MCF 10A (cell line): ENCODE data around the gene TUBGCP6. TPM values are rescaled to one million over a fixed set of nuclear protein-coding genes. Genes with fewer than 3 reads are reported as not detected.

Source experiments
- BruUV-seq: library from RNA; stranded (reverse); fragments of 400-500 nt; replicated peaks from 2 replicates; lab custom pipeline; 2021; lab: Mats Ljungman, UMichigan
- CTCF ChIA-PET: fragments of 300-600 bp; sonication (Branson Sonifier 250); formaldehyde crosslinking; extraction: SDS; loops from one replicate; lab custom pipeline; 2021; ENCODE audit warnings: antibody characterized with exemption, inconsistent platforms; lab: Yijun Ruan, JAX
- POLR2A ChIA-PET: fragments of 300-600, 350-650 bp; sonication (Branson Sonifier 250); formaldehyde crosslinking; extraction: SDS; loops from one replicate; lab custom pipeline; 2020; ENCODE audit warnings: antibody characterized with exemption, inconsistent platforms; lab: Yijun Ruan, JAX
- DNase-seq: peaks from one replicate; pipeline ENCODE4 v3.0.0-alpha.2; 2018; ENCODE audit not compliant: unreplicated experiment
- H3K27ac Mint-ChIP-seq: one replicate; pipeline ENCODE4 v1.8.0; 2022; ENCODE audit warnings: mild to moderate bottlenecking, low read depth, mixed read lengths; ENCODE audit not compliant: unreplicated experiment
- H3K27me3 Mint-ChIP-seq: one replicate; pipeline ENCODE4 v1.8.0; 2022; ENCODE audit warnings: mixed read lengths; ENCODE audit not compliant: insufficient read depth, unreplicated experiment
- H3K36me3 Mint-ChIP-seq: one replicate; pipeline ENCODE4 v1.8.0; 2022; ENCODE audit warnings: mild to moderate bottlenecking, moderate library complexity, mixed read lengths; ENCODE audit not compliant: insufficient read depth, unreplicated experiment
- H3K4me1 Mint-ChIP-seq: one replicate; pipeline ENCODE4 v1.8.0; 2022; ENCODE audit warnings: mixed read lengths; ENCODE audit not compliant: insufficient read depth, unreplicated experiment
- H3K4me3 Mint-ChIP-seq: one replicate; pipeline ENCODE4 v1.8.0; 2022; ENCODE audit warnings: mild to moderate bottlenecking, moderate library complexity, mixed read lengths; ENCODE audit not compliant: unreplicated experiment
- H3K9me3 Mint-ChIP-seq: one replicate; pipeline ENCODE4 v1.8.0; 2022; ENCODE audit warnings: mixed read lengths; ENCODE audit not compliant: unreplicated experiment
- CTCF ChIP-seq: fragments of 200-600 bp; IDR thresholded peaks from one replicate; pipeline ENCODE4 v1.8.0; 2022; ENCODE audit warnings: antibody characterized with exemption, mild to moderate bottlenecking; ENCODE audit not compliant: unreplicated experiment
- intact Hi-C: fragments of 100-400 bp; cut with micrococcal nuclease; formaldehyde crosslinking; loops from 2 replicates; pipeline ENCODE4 v1.14.1; 2022
- total RNA-seq: library from RNA; stranded (reverse); gene quantifications from 2 replicates; pipeline ENCODE4 v1.2.3, GENCODE V29; 2022

TUBGCP6 gene
- total RNA-seq, 1 experiment from 2014 or later, result 27.9 TPM

- Mint-ChIP-seq H3K4me3 (no peak overlapping the region), H3K9me3 (no peaks in the 10 kb centered on the region), H3K27ac (no peak overlapping the region), H3K36me3 (peaks cover 10% of the 10 kb centered on the region), H3K4me1 (peaks cover under 1% of the 10 kb centered on the region), H3K27me3 (no peaks in the 10 kb centered on the region)
- ChIA-PET CTCF (no interaction called here), POLR2A (no interaction called here)
- BruUV-seq, result no TSS peak
- intact Hi-C loops, result no loop called here
- TF ChIP-seq CTCF, result no peak
- no peak for DNase-seq
These were observed 12.2 kb upstream of the TUBGCP6 start for GRCh38 chr22:50257041-50257440.

DNA sequence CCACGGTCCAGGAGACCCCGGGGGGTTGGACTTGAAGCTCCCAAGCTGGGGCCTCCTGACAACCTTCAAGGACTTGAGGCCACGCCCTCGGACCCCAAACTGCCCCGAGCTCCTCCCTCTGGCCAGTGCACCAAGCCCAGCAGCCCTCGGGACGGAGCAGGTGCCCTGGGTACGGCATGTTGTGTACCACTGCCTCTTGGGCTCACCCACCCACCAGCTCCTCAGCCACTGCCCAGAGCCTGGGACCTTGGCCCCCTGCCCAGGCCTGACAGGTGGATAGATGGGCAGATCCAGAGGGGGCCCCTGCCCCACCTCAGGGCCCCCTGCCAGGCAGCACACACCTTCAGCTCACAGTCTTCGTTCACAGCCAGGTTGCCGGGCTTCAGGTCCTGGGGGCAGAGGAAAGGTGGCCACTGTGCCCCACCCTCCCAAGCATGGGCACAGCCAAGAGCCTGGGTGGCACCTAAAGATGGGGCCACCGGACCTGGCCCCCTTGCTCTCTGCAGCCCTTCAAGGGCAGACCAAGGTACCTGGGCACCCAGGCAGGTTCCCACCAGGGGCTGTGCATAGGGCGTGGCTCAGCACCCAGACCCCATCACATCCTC lies 11.5 kb upstream of the TUBGCP6 start:
- no peaks in the 10 kb centered on the region for H3K9me3 Mint-ChIP-seq
- ChIA-PET POLR2A (no interaction called here), CTCF (interaction anchor here (1.0 kb wide), 1 partner anchor 84 kb away, joined by 6 read pairs; no protein-coding TSS in a partner anchor)
- DNase-seq, result no peak
- no peak for TF ChIP-seq CTCF
- H3K4me3 Mint-ChIP-seq, result no peak overlapping the region
- intact Hi-C loops, result no loop called here
- BruUV-seq, result no TSS peak
- peaks cover 10% of the 10 kb centered on the region for H3K36me3 Mint-ChIP-seq
- no peak overlapping the region for H3K27ac Mint-ChIP-seq
- H3K4me1 Mint-ChIP-seq, result no peaks in the 10 kb centered on the region
- no peaks in the 10 kb centered on the region for H3K27me3 Mint-ChIP-seq

DNA sequence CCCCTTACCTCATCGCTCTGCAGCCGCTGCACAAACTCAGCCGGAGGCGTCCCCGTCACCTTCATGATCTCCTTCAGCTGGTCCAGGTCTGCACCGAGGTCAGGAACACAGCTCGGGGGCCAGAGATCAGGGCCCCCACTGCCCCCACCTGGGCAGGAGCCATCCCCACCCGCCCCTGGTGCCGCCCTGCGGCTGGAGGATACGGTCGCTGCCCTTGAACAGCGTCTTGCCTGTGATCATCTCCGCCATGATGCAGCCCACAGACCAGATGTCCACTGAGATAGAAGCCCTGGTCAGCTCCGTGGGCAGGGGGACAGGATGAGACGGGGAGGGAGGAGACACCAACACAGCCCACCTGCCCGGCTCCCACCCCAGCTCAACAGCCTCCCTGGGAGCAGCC lies 10.8 kb upstream of the TUBGCP6 start:
- no peak for DNase-seq
- no peak for TF ChIP-seq CTCF
- Mint-ChIP-seq H3K27ac (no peak overlapping the region), H3K4me3 (no peak overlapping the region), H3K9me3 (no peaks in the 10 kb centered on the region), H3K4me1 (no peaks in the 10 kb centered on the region), H3K36me3 (peaks cover 10% of the 10 kb centered on the region), H3K27me3 (no peaks in the 10 kb centered on the region)
- no TSS peak for BruUV-seq
- intact Hi-C loops, result no loop called here
- CTCF ChIA-PET, result interaction anchor here (0.5 to 1.0 kb wide), 2 partner anchors 19 to 85 kb away, joined by 3 to 6 read pairs; no protein-coding TSS in a partner anchor
- POLR2A ChIA-PET, result no interaction called here

DNA sequence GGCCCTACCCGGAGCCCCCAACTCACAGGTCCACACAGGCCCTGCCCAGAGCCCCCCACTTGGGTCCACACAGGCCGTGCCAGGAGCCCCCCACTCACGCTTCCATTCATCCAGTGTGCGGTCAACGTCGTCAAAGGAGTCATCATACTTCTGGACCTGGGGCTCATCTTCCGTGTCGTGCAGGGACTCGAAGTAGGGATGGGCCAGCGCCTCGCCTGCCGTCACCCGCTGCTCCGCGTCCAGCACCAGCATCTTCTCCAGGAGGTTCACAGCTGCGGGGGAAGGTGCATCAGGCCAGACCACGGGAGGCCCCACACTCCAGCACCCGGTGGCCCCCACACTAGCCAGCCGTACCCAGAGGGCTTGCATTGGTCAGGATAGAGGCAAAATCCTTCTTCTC lies 10.3 kb upstream of the TUBGCP6 start:
- intact Hi-C loops, result no loop called here
- BruUV-seq, result no TSS peak
- TF ChIP-seq CTCF, result no peak
- no peak overlapping the region for H3K27ac Mint-ChIP-seq
- no peaks in the 10 kb centered on the region for H3K4me1 Mint-ChIP-seq
- CTCF ChIA-PET, result interaction anchor here (1.0 kb wide), 1 partner anchor 86 kb away, joined by 6 read pairs; no protein-coding TSS in a partner anchor
- no peak overlapping the region for H3K4me3 Mint-ChIP-seq
- DNase-seq, result no peak
- POLR2A ChIA-PET, result interaction anchor here (1.3 kb wide), 1 partner anchor 11 kb away, joined by 3 read pairs; no protein-coding TSS in a partner anchor
- no peaks in the 10 kb centered on the region for H3K27me3 Mint-ChIP-seq
- no peaks in the 10 kb centered on the region for H3K9me3 Mint-ChIP-seq
- peaks cover 10% of the 10 kb centered on the region for H3K36me3 Mint-ChIP-seq
